Activated T-helper 1 cell treated with anti-CD3 and anti-CD28 coated beads, Interleukin-12 subunit alpha, Interleukin-12 subunit beta, Interleukin-2, Interleukin-4 antibody, amounts not matched to agents 30 ng/mL and 10 ng/mL and 1 ng/mL, durations not matched to agents 14 hours and 24 hours and 36 hours (primary cell): Measurements from ENCODE around the gene EFNA5. TPM values are rescaled to one million over a fixed set of nuclear protein-coding genes. Genes with fewer than 3 reads are reported as not detected.

Source experiments
- DNase-seq: peaks from one replicate; pipeline ENCODE4 v3.0.0; 2021; ENCODE audit warnings: low spot score
- H3K27ac Mint-ChIP-seq: one replicate; pipeline ENCODE4 v1.8.0; 2021; ENCODE audit warnings: mild to moderate bottlenecking, mixed read lengths
- H3K27me3 Mint-ChIP-seq: one replicate; pipeline ENCODE4 v1.8.0; 2022; ENCODE audit warnings: mild to moderate bottlenecking, moderate library complexity, mixed read lengths; ENCODE audit not compliant: insufficient read depth
- H3K36me3 Mint-ChIP-seq: one replicate; pipeline ENCODE4 v1.8.0; 2021; ENCODE audit warnings: low read depth, mixed read lengths
- H3K4me1 Mint-ChIP-seq: one replicate; pipeline ENCODE4 v1.8.0; 2021; ENCODE audit warnings: low read depth, mixed read lengths
- H3K4me3 Mint-ChIP-seq: one replicate; pipeline ENCODE4 v1.8.0; 2021; ENCODE audit warnings: mild to moderate bottlenecking, moderate library complexity, mixed read lengths
- H3K9me3 Mint-ChIP-seq: one replicate; pipeline ENCODE4 v1.8.0; 2021; ENCODE audit warnings: mixed read lengths
- intact Hi-C: fragments of 100-400 bp; cut with micrococcal nuclease; formaldehyde crosslinking; loops from one replicate; pipeline ENCODE4 v1.15.1; 2024
- total RNA-seq: library from RNA; stranded (reverse); gene quantifications from 2 replicates; pipeline ENCODE4 v1.2.3, GENCODE V29; 2022

EFNA5 gene
- total RNA-seq, 1 donor from 2014 or later: not detected

- intact Hi-C loops: no loop called here
- Mint-ChIP-seq H3K27me3 (peaks cover 3% of the 10 kb centered on the region), H3K4me1 (peaks cover 6% of the 10 kb centered on the region), H3K4me3 (no peak overlapping the region), H3K36me3 (no peaks in the 10 kb centered on the region), H3K27ac (no peak overlapping the region), H3K9me3 (no peaks in the 10 kb centered on the region)
- no peak for DNase-seq
These were observed 132.4 kb downstream of the EFNA5 start for GRCh38 chr5:107538331-107538730.

- no peak for DNase-seq
- Mint-ChIP-seq H3K36me3 (no peaks in the 10 kb centered on the region), H3K9me3 (no peaks in the 10 kb centered on the region), H3K4me3 (no peak overlapping the region), H3K27ac (no peak overlapping the region), H3K4me1 (peaks cover 6% of the 10 kb centered on the region), H3K27me3 (peaks cover 3% of the 10 kb centered on the region)
- intact Hi-C loops: no loop called here
These were observed 134.9 kb downstream of the EFNA5 start for GRCh38 chr5:107535849-107536248.

GRCh38 chr5:107533910-107534876, 136.5 kb downstream of the EFNA5 start:
- no peak overlapping the region for H3K27ac Mint-ChIP-seq
- peaks cover 6% of the 10 kb centered on the region for H3K4me1 Mint-ChIP-seq
- no peaks in the 10 kb centered on the region for H3K9me3 Mint-ChIP-seq
- H3K4me3 Mint-ChIP-seq: no peak overlapping the region
- no peak for DNase-seq
- H3K27me3 Mint-ChIP-seq: peaks cover 3% of the 10 kb centered on the region
- H3K36me3 Mint-ChIP-seq: no peaks in the 10 kb centered on the region
- intact Hi-C loops: no loop called here

- no peak for DNase-seq
- Mint-ChIP-seq H3K9me3 (no peaks in the 10 kb centered on the region), H3K27ac (no peak overlapping the region), H3K4me1 (no peaks in the 10 kb centered on the region), H3K4me3 (no peak overlapping the region), H3K36me3 (no peaks in the 10 kb centered on the region), H3K27me3 (peaks cover 3% of the 10 kb centered on the region)
- intact Hi-C loops: no loop called here
These were observed 137.8 kb downstream of the EFNA5 start for GRCh38 chr5:107532916-107533315.

DNA sequence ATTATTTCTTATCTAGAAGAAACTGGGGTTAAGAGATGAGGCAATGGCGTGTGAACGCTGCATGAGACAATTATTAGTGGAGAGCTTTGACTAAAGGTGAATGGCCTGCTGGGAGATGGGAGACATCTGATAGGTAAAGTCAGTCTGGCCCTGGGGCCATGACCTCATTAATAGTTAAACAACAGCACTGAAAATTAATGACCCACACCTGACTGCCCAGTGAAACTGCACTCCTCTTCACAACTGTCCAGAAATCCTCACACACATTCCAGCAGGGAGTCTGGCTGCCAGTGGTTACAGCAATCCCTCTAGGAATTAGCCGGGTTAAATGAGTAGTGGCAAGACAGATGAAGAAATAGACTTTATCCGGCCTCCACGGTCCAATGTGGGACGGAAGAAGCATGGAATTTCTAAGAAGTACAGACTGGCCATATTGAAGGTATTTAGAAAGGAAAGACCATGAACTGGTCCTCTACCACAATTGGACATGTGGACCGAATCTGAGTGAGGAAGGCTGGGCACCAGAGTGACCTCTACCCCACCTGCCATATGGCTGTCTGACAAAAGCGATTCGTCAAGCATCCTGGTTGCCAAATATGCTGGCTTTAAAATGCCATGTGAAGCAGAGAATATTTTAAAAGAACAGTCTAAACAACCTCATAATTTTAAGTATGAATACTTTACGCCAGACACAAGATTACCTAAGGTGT, 138.4 kb downstream of the EFNA5 start:
- no peak overlapping the region for H3K27ac Mint-ChIP-seq
- no peak for DNase-seq
- H3K27me3 Mint-ChIP-seq: peaks cover 3% of the 10 kb centered on the region
- H3K36me3 Mint-ChIP-seq: no peaks in the 10 kb centered on the region
- no peaks in the 10 kb centered on the region for H3K4me1 Mint-ChIP-seq
- H3K9me3 Mint-ChIP-seq: no peaks in the 10 kb centered on the region
- no peak overlapping the region for H3K4me3 Mint-ChIP-seq
- intact Hi-C loops: no loop called here

- no peak overlapping the region for H3K27ac Mint-ChIP-seq
- no peaks in the 10 kb centered on the region for H3K36me3 Mint-ChIP-seq
- no peaks in the 10 kb centered on the region for H3K4me1 Mint-ChIP-seq
- intact Hi-C loops: no loop called here
- no peak for DNase-seq
- peaks cover 6% of the 10 kb centered on the region for H3K27me3 Mint-ChIP-seq
- H3K4me3 Mint-ChIP-seq: no peak overlapping the region
- no peaks in the 10 kb centered on the region for H3K9me3 Mint-ChIP-seq
These were observed 139.4 kb downstream of the EFNA5 start for GRCh38 chr5:107531308-107531707.

DNA sequence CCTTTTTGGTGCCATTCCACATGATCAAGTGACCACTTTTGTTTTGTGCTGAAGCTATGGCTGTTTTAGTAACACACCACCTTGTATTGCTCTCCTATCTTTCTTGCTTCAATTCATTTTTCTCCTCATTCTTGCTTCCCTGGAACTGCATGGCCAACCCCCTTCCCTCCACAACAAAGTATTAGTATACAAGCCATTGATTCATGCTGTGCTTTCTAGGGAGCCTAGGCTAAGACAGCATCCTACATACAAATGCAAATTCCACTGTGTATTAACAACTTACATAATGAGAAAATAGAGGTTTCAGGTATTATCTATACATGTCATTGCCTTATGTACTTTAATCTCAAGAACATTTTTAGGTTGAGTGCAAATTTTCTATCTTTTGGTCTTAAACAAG, 141.1 kb downstream of the EFNA5 start:
- Mint-ChIP-seq H3K4me1 (no peaks in the 10 kb centered on the region), H3K27ac (no peak overlapping the region), H3K27me3 (peaks cover 10% of the 10 kb centered on the region), H3K36me3 (no peaks in the 10 kb centered on the region), H3K4me3 (no peak overlapping the region), H3K9me3 (no peaks in the 10 kb centered on the region)
- DNase-seq: no peak
- intact Hi-C loops: no loop called here

DNA sequence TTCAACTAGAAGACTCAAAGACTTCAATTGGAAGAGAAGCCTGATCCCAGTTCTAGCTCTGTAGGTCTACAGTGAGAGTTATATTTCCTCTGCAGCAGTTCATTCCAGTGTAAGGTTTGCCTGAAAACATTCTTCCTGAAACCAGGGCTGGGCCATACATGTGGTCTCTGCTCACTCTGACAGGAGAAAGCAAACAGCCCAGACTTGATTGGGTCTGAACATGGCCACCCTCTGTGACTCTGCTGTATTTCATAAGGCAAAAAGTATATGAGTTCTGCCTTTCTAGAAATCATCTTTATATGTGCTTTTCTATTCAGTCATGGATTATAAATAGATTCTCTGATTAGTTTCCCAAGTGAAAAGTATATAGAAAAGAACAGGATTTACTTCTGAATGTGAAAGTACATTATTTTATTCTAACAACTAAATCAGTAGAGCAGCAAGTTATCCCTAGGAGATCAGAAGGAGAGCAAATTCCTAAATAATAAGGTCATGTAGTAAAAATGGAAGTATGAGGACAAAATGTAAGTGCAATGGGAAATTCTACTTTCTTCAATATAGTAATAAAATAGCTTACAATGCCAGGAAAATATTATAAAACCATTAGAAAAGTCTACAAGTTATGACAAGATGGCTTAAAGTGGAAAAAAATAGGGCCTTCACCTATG, 144.3 kb downstream of the EFNA5 start:
- no peak overlapping the region for H3K4me3 Mint-ChIP-seq
- H3K9me3 Mint-ChIP-seq: no peaks in the 10 kb centered on the region
- H3K4me1 Mint-ChIP-seq: no peaks in the 10 kb centered on the region
- H3K36me3 Mint-ChIP-seq: no peaks in the 10 kb centered on the region
- peaks cover 11% of the 10 kb centered on the region for H3K27me3 Mint-ChIP-seq
- intact Hi-C loops: no loop called here
- DNase-seq: no peak
- H3K27ac Mint-ChIP-seq: no peak overlapping the region

DNA sequence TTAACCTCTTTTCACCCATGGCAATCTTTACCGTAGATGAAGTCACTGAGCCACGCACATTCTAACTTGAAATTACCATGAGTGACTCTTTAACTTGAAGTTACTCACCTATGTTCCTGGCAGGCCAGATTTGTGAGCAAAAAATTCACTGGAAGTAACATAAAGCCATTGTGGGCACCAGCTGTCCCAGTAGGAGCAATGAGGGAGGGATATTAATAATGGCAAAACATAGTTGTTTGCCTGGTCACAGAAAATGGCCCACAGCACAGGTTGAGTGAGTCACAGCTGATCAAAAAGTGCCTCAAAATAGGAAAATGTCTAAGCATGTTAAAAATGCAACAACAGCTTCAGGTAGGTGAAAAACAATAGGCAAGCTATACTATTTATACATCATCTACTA, 146.6 kb downstream of the EFNA5 start:
- Mint-ChIP-seq H3K36me3 (no peaks in the 10 kb centered on the region), H3K4me1 (no peaks in the 10 kb centered on the region), H3K27ac (no peak overlapping the region), H3K27me3 (peaks cover 11% of the 10 kb centered on the region), H3K4me3 (no peak overlapping the region), H3K9me3 (no peaks in the 10 kb centered on the region)
- intact Hi-C loops: no loop called here
- no peak for DNase-seq

- Mint-ChIP-seq H3K4me3 (no peak overlapping the region), H3K9me3 (no peaks in the 10 kb centered on the region), H3K27me3 (peaks cover 12% of the 10 kb centered on the region), H3K36me3 (no peaks in the 10 kb centered on the region), H3K27ac (no peak overlapping the region), H3K4me1 (no peaks in the 10 kb centered on the region)
- intact Hi-C loops: no loop called here
- DNase-seq: no peak
These were observed 147.6 kb downstream of the EFNA5 start for GRCh38 chr5:107523029-107523680.

- no peak for DNase-seq
- Mint-ChIP-seq H3K4me3 (no peak overlapping the region), H3K9me3 (no peaks in the 10 kb centered on the region), H3K36me3 (no peaks in the 10 kb centered on the region), H3K27me3 (peaks cover 13% of the 10 kb centered on the region), H3K27ac (no peak overlapping the region), H3K4me1 (no peaks in the 10 kb centered on the region)
- intact Hi-C loops: no loop called here
These were observed 148.3 kb downstream of the EFNA5 start for GRCh38 chr5:107522456-107522855.

DNA sequence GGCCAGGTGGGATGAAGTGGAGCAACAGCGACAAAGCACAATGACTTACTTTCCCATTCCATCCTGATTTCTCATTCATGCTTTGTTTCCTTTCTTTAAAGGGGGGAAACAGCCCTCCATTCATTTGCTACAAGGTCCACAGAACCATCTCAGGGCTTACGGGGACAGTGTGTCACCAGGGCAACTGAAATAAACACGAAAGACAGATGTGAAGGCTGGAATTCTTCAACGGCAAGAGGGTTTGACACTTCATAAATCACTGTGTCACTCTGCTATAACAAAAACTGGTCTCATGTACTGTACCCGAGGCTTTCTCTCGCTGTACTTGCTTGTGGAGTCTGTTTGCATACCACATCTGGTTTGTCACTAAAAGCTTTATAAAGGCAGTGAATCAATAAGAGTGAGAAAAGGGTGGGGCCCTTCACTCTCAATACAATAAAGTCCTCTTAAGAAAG, 150.8 kb downstream of the EFNA5 start:
- H3K27me3 Mint-ChIP-seq: peaks cover 9% of the 10 kb centered on the region
- no peak for DNase-seq
- intact Hi-C loops: no loop called here
- no peaks in the 10 kb centered on the region for H3K4me1 Mint-ChIP-seq
- H3K36me3 Mint-ChIP-seq: no peaks in the 10 kb centered on the region
- H3K27ac Mint-ChIP-seq: no peak overlapping the region
- no peaks in the 10 kb centered on the region for H3K9me3 Mint-ChIP-seq
- no peak overlapping the region for H3K4me3 Mint-ChIP-seq
